K562 (cell line): ENCODE data around the gene TIMM8A.
"Not testable (repeated sequence)": the region's sequence is repeated elsewhere in the genome, so short reads cannot be mapped to it uniquely, and the experiment has no call there.

Source experiments
- ELF4 ChIP-seq: fragments of 450-650 bp; formaldehyde crosslinking; IDR thresholded peaks from 2 replicates; pipeline ENCODE4 v1.4.0; 2022; ENCODE audit warnings: missing genetic modification characterization
- POLR2A ChIP-seq: fragments of 450-650 bp; conservative IDR thresholded peaks from 2 replicates; pipeline ENCODE4 v1.6.1; 2016
- ZSCAN32 ChIP-seq: fragments of 450-650 bp; formaldehyde crosslinking; IDR thresholded peaks from 2 replicates; pipeline ENCODE4 v1.4.0; 2020; ENCODE audit warnings: mild to moderate bottlenecking, moderate library complexity

- TF ChIP-seq ELF4 (CRISPR knock-in tag); ZSCAN32 (CRISPR knock-in tag); POLR2A: not testable (repeated sequence)
Observed at GRCh38 chrX:101326600-101326999, 21.9 kb downstream of the TIMM8A start.
